HT-29 (cell line): ENCODE data around the gene RAB11FIP3. TPM values are rescaled to one million over a fixed set of nuclear protein-coding genes. Genes with fewer than 3 reads are reported as not detected.
A peak's percentile ranks its signal among the peaks of the same experiment; 100 is the strongest.

Experiments
- DNase-seq: peaks from one replicate; pipeline ENCODE4 v3.0.0-alpha.2; 2015; ENCODE audit warnings: low spot score
- small RNA-seq: library from RNA; depleted of rRNA; stranded (forward); fragments of <200 nt; gene quantifications from one replicate; pipeline ENCODE3, GENCODE V24; 2014
- total RNA-seq: library from RNA; depleted of rRNA; stranded (reverse); fragments of >200 nt; shearing (Covaris generic); gene quantifications from 2 replicates; pipeline ENCODE4 v1.2.3, GENCODE V29; 2014; rRNA removed

Gene RAB11FIP3
- total RNA-seq, 1 experiment from 2014 or later: 5.2 TPM

GRCh38 chr16:565419-566330 is 140.2 kb downstream of the RAB11FIP3 start:
- no peak for DNase-seq

- DNase-seq: peak; percentile 25
Observed at GRCh38 chr16:566475-567372, 141.3 kb downstream of the RAB11FIP3 start, which contains the start of gene NHLRC4. NHLRC4 (plus strand) TSS chr16:567005; CDS start chr16:568048, 1,043 bp downstream.

- DNase-seq: no peak
Observed at GRCh38 chr16:567373-568256, 142.2 kb downstream of the RAB11FIP3 start.

GRCh38 chr16:568401-569258 is 143.2 kb downstream of the RAB11FIP3 start:
- no peak for DNase-seq

GRCh38 chr16:569445-570254 is 144.2 kb downstream of the RAB11FIP3 start, which contains the start of gene PIGQ:
PIGQ (plus strand) TSS chr16:569968; CDS start chr16:574075, 4,107 bp downstream.
- peak; percentile 48 for DNase-seq

Small RNAs within 50 kb of the gene (small RNA-seq; reads per million reads assigned to genes)
- gene MIR3176 (1.0 reads per million, percentile 35 among the genes with 10 or more reads in this experiment), gene MIR5587 (not detected), gene RF00019 (not detected), gene Z98883.1 (not detected)

Other genes starting within 250 kb of the RAB11FIP3 start
- not detected in 2 replicates for gene HBA1, start 249.0 kb upstream of the RAB11FIP3 start, total RNA-seq
- not detected in 2 replicates for gene HBQ1, start 245.2 kb upstream of the RAB11FIP3 start, total RNA-seq
- 46.2 and 48.6 TPM in 2 replicates for gene LUC7L, start 196.2 kb upstream of the RAB11FIP3 start, total RNA-seq
- gene FAM234A, start 190.8 kb upstream of the RAB11FIP3 start, total RNA-seq: 36.5 and 44.0 TPM in 2 replicates
- 0.41 and 0.55 TPM in 2 replicates for gene RGS11, start 149.7 kb upstream of the RAB11FIP3 start, total RNA-seq
- 33.1 and 52.0 TPM in 2 replicates for gene ARHGDIG, start 145.1 kb upstream of the RAB11FIP3 start, total RNA-seq
- gene PDIA2, start 142.5 kb upstream of the RAB11FIP3 start, total RNA-seq: 3.0 and 6.3 TPM in 2 replicates
- gene AXIN1, start 72.9 kb upstream of the RAB11FIP3 start, total RNA-seq: 77.0 and 88.4 TPM in 2 replicates
- gene MRPL28, start 55.1 kb upstream of the RAB11FIP3 start, total RNA-seq: 223 and 226 TPM in 2 replicates
- gene PGAP6, start 43.7 kb upstream of the RAB11FIP3 start, total RNA-seq: 150 and 161 TPM in 2 replicates
- gene NME4, start 28.4 kb upstream of the RAB11FIP3 start, total RNA-seq: 25.3 and 29.0 TPM in 2 replicates
- 25.2 and 29.1 TPM in 2 replicates for gene DECR2, start 23.8 kb upstream of the RAB11FIP3 start, total RNA-seq
- 161 and 180 TPM in 2 replicates for gene CAPN15, start 102.1 kb downstream of the RAB11FIP3 start, total RNA-seq
- gene PRR35, start 134.7 kb downstream of the RAB11FIP3 start, total RNA-seq: 0.08 TPM in 1 of 2 replicates, not detected in the other
- 0.05 and 0.13 TPM in 2 replicates for gene NHLRC4, start 141.4 kb downstream of the RAB11FIP3 start, total RNA-seq
- gene PIGQ, start 144.3 kb downstream of the RAB11FIP3 start, total RNA-seq: 99.5 and 103 TPM in 2 replicates
- gene RAB40C, start 164.4 kb downstream of the RAB11FIP3 start, total RNA-seq: 54.2 and 58.2 TPM in 2 replicates
- gene WFIKKN1, start 205.3 kb downstream of the RAB11FIP3 start, total RNA-seq: 0.74 and 1.1 TPM in 2 replicates
- 278 and 290 TPM in 2 replicates for gene METTL26, start 210.7 kb downstream of the RAB11FIP3 start, total RNA-seq
- gene MCRIP2, start 216.2 kb downstream of the RAB11FIP3 start, total RNA-seq: 198 and 209 TPM in 2 replicates
- gene WDR90, start 223.7 kb downstream of the RAB11FIP3 start, total RNA-seq: 162 and 168 TPM in 2 replicates
- gene RHOT2, start 242.5 kb downstream of the RAB11FIP3 start, total RNA-seq: 209 and 211 TPM in 2 replicates